SU-DHL-6 (cell line): ENCODE measurements around the gene OCLN.
"Not testable (repeated sequence)": the region's sequence is repeated elsewhere in the genome, so short reads cannot be mapped to it uniquely, and the experiment has no call there.

Source experiments
- H2AFZ ChIP-seq: fragments of 200-600 bp; sonication (generic); 2 replicates; pipeline ENCODE4 v1.6.1; 2014; ENCODE audit warnings: low read depth, mild to moderate bottlenecking, moderate library complexity, mixed read lengths, antibody characterized with exemption, low read length; ENCODE audit not compliant: severe bottlenecking
- H3F3A ChIP-seq: fragments of 200-600 bp; shearing (Covaris generic); 2 replicates; pipeline ENCODE4 v1.6.0; 2016; ENCODE audit warnings: antibody characterized with exemption, mild to moderate bottlenecking; ENCODE audit not compliant: insufficient read depth
- H3K27ac ChIP-seq: fragments of 200-600 bp; sonication (generic); 2 replicates; pipeline ENCODE4 v1.5.1; 2016; ENCODE audit warnings: low read depth, mild to moderate bottlenecking, low read length, moderate library complexity, mixed read lengths
- H3K27me3 ChIP-seq: fragments of 200-600 bp; sonication (generic), shearing (Covaris generic); 2 replicates; pipeline ENCODE4 v1.6.0; 2014; ENCODE audit warnings: mild to moderate bottlenecking, low read length
- H3K36me3 ChIP-seq: fragments of 200-600 bp; sonication (generic); 2 replicates; pipeline ENCODE4 v1.6.1; 2014; ENCODE audit warnings: mild to moderate bottlenecking, low read length, mixed read lengths
- H3K4me2 ChIP-seq: fragments of 300-600, 200-600 bp; shearing (Covaris generic), sonication (generic); 2 replicates; pipeline ENCODE4 v1.6.0; 2014; ENCODE audit warnings: low read length, low read depth, mild to moderate bottlenecking; ENCODE audit not compliant: poor library complexity, severe bottlenecking
- H3K4me3 ChIP-seq: fragments of 200-600 bp; sonication (generic); 2 replicates; pipeline ENCODE4 v1.5.1; 2014; ENCODE audit warnings: antibody characterized with exemption, low read length, mild to moderate bottlenecking, mixed read lengths; ENCODE audit not compliant: insufficient read depth, poor library complexity, severe bottlenecking
- H3K79me2 ChIP-seq: fragments of 200-600 bp; sonication (generic); 2 replicates; pipeline ENCODE4 v1.6.1; 2014; ENCODE audit warnings: mild to moderate bottlenecking, low read length, moderate library complexity; ENCODE audit not compliant: insufficient read depth
- H3K9ac ChIP-seq: fragments of 200-600 bp; sonication (generic); 2 replicates; pipeline ENCODE4 v1.7.0; 2014; ENCODE audit warnings: mild to moderate bottlenecking, low read length
- H3K9me2 ChIP-seq: fragments of 200-600 bp; sonication (generic); replicated peaks from 2 replicates; pipeline ENCODE4 v1.6.1; 2014; ENCODE audit warnings: low read length; ENCODE audit not compliant: insufficient read depth
- H3K9me3 ChIP-seq: fragments of 200-600 bp; sonication (generic); 2 replicates; pipeline ENCODE4 v1.6.1; 2014; ENCODE audit warnings: low read length, mixed read lengths; ENCODE audit not compliant: insufficient read depth
- H4K20me1 ChIP-seq: fragments of 200-600 bp; sonication (generic); 2 replicates; pipeline ENCODE4 v1.6.1; 2014; ENCODE audit warnings: low read depth, mild to moderate bottlenecking, antibody characterized with exemption, low read length, moderate library complexity, mixed read lengths
- CTCF ChIP-seq: fragments of 200-600 bp; sonication (generic); IDR thresholded peaks from one replicate; pipeline ENCODE4 v1.5.1; 2017; ENCODE audit warnings: antibody characterized with exemption, mild to moderate bottlenecking, low read length, moderate library complexity; ENCODE audit not compliant: insufficient read depth, poor library complexity, severe bottlenecking
- EZH2phosphoT487 ChIP-seq: fragments of 200-600 bp; sonication (generic), shearing (Covaris generic); conservative IDR thresholded peaks from 2 replicates; pipeline ENCODE4 v1.6.1; 2018; ENCODE audit warnings: mild to moderate bottlenecking, antibody characterized with exemption, low read length, moderate library complexity, mixed read lengths

The OCLN gene

DNA sequence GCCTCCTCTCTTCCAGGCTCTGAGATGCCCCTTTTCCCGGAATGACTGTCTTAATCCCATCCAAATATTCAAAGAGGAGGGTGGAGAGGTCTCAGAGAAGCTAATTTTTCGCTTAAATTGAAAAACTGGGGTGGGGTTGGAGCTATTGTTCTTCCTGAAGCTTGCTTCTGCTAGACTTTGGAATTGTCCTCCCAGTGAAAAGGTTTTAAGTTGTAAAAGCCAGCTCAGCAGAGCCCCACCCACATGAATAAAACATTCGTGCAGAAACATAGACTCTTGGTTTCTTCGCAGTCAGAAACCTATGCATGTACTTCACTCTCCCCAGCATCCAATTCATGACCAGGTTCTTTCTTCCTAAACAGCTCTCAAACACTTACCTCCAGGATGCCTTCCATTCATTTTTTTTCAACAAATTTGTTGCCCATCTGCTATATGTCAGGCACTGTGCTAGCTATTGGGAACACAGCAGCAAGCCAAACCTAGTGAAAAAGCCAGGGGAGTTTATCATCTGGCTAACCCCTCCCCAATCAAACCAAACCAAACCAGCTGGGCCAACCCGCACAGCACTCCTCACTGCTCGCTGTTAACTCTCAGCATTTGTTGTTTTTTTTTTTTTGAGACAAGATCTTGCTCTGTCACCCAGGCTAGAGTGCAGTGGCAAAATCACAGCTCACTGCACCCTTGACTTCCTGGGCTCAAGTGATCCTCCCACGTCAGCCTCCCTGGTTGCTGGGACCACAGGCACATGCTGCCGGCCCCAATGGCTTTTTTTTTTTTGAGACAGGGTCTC lies 37.9 kb upstream of the OCLN start:
- no peak overlapping the region for H3K9ac ChIP-seq
- no peak overlapping the region for H2AFZ ChIP-seq
- H3K4me3 ChIP-seq: no peak overlapping the region
- H3K27me3 ChIP-seq: no peaks in the 10 kb centered on the region
- no peak for TF ChIP-seq CTCF
- no peak for TF ChIP-seq EZH2phosphoT487
- H3K9me2 ChIP-seq: no peaks in the 10 kb centered on the region
- no peaks in the 10 kb centered on the region for H4K20me1 ChIP-seq
- no peaks in the 10 kb centered on the region for H3K36me3 ChIP-seq
- H3K4me2 ChIP-seq: no peak overlapping the region
- no peak overlapping the region for H3K27ac ChIP-seq
- no peaks in the 10 kb centered on the region for H3K79me2 ChIP-seq
- no peaks in the 10 kb centered on the region for H3K9me3 ChIP-seq
- H3F3A ChIP-seq: no peaks in the 10 kb centered on the region

DNA sequence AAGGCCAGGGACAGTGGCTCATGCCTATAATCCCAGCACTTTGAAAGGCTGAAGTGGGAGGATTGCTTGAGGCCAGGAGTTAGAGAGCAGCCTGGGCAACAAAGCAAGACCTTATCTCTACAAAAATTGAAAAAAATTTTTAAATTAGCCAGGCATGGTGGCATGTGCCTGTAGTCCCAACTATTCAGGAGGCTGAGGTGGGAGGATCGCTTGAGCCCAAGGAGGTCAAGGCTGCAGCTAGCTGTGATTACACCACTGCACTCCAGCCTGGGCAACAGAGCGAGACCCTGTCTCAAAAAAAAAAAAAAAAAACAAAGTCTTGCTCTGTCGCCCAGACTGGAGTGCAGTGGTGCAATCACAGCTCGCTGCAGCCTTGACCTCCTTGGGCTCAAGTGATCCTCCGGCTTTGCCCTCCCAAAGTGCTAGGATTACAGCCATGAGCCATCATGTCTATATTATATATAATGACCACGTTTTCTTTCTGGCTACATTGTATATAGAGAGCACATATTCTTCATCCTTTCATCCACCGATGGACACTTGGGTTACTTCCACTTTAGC lies 37.1 kb upstream of the OCLN start:
- H3F3A ChIP-seq, H4K20me1 ChIP-seq, H3K4me3 ChIP-seq, H3K4me2 ChIP-seq, H3K9me2 ChIP-seq, H3K79me2 ChIP-seq, H3K9me3 ChIP-seq, H3K36me3 ChIP-seq, H3K9ac ChIP-seq, H3K27me3 ChIP-seq, H2AFZ ChIP-seq, H3K27ac ChIP-seq: not testable (repeated sequence)

GRCh38 chr5:69462170-69462569 lies 30.4 kb upstream of the OCLN start:
- Histone ChIP-seq H3K9me3 (no peaks in the 10 kb centered on the region), H3K9ac (no peak overlapping the region), H4K20me1 (no peaks in the 10 kb centered on the region), H3F3A (no peaks in the 10 kb centered on the region), H3K4me2 (no peak overlapping the region), H3K27me3 (no peaks in the 10 kb centered on the region), H3K27ac (no peak overlapping the region), H3K9me2 (no peaks in the 10 kb centered on the region), H3K4me3 (no peak overlapping the region), H3K36me3 (no peaks in the 10 kb centered on the region), H3K79me2 (no peaks in the 10 kb centered on the region), H2AFZ (no peak overlapping the region)
- TF ChIP-seq EZH2phosphoT487: no peak
- no peak for TF ChIP-seq CTCF

- not testable (repeated sequence) for H4K20me1 ChIP-seq, H3K36me3 ChIP-seq, H3K79me2 ChIP-seq, H3K27me3 ChIP-seq, H2AFZ ChIP-seq, H3K9me3 ChIP-seq, H3K27ac ChIP-seq, H3K9ac ChIP-seq, H3K4me2 ChIP-seq, H3K4me3 ChIP-seq, H3F3A ChIP-seq, H3K9me2 ChIP-seq
Measured at GRCh38 chr5:69466375-69466774, 26.2 kb upstream of the OCLN start.
